ENCODE data around the gene RAET1G.

DNA sequence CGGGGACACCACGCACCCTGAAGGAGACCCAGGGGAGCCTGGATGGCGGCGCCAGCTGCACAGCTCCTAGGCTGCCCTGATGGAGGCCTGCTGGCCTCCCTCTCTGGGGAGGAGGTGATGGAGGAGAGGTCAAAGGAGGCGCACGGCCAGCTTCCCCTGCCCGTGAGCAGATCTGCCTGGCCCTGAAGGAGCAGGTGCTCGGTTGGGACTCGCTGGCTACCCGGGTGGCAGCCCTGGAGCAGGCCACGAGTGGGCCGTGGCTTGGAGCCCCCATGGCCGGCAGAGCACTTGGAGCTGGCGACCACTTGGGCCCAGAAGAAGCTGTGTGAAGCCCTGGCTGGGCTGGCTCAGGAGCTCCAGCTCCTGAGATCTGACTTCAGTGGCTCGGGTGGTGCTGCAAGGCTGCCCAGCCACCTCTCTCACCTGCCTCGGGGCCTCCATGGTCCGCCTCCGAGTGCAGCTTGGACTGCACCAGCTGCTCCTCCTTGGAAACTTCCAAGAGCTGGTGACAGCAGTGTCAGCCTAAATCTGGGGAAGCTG, 17.5 kb downstream of the RAET1G start:
- TF ChIP-seq, protein P1, sequence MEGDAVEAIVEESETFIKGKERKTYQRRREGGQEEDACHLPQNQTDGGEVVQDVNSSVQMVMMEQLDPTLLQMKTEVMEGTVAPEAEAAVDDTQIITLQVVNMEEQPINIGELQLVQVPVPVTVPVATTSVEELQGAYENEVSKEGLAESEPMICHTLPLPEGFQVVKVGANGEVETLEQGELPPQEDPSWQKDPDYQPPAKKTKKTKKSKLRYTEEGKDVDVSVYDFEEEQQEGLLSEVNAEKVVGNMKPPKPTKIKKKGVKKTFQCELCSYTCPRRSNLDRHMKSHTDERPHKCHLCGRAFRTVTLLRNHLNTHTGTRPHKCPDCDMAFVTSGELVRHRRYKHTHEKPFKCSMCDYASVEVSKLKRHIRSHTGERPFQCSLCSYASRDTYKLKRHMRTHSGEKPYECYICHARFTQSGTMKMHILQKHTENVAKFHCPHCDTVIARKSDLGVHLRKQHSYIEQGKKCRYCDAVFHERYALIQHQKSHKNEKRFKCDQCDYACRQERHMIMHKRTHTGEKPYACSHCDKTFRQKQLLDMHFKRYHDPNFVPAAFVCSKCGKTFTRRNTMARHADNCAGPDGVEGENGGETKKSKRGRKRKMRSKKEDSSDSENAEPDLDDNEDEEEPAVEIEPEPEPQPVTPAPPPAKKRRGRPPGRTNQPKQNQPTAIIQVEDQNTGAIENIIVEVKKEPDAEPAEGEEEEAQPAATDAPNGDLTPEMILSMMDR (IDR thresholded peaks at IDR 0.05): no peak
- TF ChIP-seq, protein P2, sequence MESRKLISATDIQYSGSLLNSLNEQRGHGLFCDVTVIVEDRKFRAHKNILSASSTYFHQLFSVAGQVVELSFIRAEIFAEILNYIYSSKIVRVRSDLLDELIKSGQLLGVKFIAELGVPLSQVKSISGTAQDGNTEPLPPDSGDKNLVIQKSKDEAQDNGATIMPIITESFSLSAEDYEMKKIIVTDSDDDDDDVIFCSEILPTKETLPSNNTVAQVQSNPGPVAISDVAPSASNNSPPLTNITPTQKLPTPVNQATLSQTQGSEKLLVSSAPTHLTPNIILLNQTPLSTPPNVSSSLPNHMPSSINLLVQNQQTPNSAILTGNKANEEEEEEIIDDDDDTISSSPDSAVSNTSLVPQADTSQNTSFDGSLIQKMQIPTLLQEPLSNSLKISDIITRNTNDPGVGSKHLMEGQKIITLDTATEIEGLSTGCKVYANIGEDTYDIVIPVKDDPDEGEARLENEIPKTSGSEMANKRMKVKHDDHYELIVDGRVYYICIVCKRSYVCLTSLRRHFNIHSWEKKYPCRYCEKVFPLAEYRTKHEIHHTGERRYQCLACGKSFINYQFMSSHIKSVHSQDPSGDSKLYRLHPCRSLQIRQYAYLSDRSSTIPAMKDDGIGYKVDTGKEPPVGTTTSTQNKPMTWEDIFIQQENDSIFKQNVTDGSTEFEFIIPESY (IDR thresholded peaks at IDR 0.05; ENCODE audit: borderline replicate concordance, low read depth): no peak
- TF ChIP-seq GABPA (IDR thresholded peaks at IDR 0.05; ENCODE audit: low read depth): no peak

Measured in SK-N-SH (cell line).